GM12801 (cell line): ENCODE data around the gene MOB3B.

ENCODE experiments used
- CTCF ChIP-seq: IDR thresholded peaks from one replicate; pipeline ENCODE4 v1.5.1; 2011; ENCODE audit warnings: control low read depth; ENCODE audit not compliant: insufficient read length; ENCODE audit errors: extremely low read depth

Gene MOB3B

GRCh38 chr9:27382975-27383374 lies 146.6 kb downstream of the MOB3B start:
- TF ChIP-seq CTCF: no peak

- no peak for TF ChIP-seq CTCF
Observed at GRCh38 chr9:27382308-27382707, 147.3 kb downstream of the MOB3B start.

DNA sequence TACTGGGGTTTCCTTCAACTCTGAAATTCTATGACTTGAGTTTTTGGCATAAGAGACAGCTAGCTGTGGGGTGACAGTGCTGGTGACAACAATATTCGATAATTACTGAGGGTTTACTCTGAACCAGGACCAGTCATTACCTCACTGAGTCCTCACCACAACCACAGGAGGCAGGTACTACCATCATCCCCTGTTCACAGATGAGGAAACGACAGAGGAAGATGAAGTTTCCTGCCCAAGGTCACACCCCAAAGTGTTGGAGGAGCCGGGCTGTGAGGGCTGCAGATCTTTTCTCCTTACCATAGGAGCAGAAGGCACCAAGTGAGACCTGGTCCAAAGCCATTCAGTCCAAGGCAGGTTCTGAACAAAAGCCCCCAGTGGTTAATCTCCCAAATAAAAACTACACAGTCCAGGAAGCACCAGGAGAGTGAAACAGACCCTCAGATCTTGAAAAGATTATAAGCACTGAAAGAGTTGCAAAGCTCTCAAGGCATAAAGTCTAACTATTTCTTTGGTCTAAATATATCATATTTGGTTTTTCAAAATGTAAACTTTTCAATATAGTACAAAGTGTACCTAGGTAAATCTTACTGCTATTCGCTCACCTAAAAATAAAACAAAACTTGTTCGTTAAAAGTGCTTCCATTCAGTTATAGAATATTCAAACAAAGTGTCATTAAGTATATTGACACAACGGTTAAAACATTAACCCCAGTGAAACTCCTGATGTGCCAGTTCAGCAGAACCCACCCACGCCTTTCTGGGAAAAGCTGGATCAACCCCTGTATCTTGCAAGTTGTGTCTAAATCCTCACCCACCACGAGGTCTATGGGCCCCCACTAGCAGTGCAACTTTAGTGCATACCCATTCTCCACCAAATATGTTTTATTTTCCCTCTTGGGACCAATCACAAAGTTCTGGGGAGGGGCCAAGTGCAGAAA lies 150.0 kb downstream of the MOB3B start:
- no peak for TF ChIP-seq CTCF

DNA sequence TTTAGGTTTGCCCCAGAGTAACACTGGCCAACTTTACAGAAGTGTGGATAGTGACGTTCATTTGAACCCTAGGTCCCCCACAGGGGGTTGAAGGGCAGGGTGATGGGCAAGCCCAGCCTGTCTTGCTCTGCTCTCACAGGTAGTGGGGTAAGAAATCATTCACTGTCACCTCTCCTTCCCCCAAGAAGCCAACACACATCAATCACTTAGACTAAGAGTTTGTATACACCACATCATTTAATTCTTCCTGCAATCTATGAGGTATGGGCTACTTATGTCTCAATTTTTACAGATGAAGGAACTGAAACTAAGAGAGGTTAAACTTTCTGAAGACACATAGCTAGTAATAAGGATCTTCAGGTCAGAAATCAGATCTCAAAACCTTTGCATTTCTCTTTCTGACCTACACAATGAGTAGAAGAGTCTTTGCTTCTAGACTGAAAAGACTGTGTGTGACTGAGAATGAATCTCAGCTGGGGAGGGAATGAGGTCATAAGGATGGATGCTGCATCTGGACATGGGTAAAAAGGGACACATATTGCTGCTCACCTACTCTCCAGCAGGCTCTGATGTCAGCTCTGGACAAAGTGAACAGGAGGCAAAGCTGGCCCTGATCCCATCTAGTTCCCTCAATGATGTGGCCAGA lies 151.7 kb downstream of the MOB3B start:
- no peak for TF ChIP-seq CTCF

DNA sequence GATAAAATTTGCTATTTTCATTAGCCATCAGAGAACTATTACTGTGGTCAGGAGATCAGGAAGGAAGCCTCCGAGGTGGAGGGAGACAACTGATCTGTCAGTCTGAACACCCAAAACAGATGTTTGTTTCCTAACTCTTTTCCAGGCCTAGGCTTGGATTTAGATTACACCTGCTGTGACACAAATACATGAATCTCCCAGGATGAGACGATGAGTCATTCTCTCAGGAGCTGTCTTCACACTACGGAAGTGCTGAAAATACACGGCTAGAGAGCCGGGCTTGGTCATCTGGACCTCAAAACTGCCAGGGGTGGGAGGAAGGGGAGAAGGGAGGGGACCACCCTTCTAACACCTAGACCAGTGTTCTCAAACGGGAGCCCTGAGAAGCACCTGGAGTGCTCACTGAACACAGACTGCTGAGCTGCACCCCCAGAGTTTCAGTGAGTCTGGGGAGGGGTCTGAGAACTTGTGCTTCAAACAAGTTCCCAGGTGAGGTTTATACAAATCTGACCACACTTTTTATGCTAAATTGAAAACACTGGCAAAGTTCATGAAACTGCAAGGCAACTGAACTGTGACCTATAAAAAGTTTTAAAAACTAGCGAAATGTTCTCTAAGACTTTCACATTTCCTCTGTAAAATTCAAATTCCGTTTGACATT lies 152.3 kb downstream of the MOB3B start:
- no peak for TF ChIP-seq CTCF

DNA sequence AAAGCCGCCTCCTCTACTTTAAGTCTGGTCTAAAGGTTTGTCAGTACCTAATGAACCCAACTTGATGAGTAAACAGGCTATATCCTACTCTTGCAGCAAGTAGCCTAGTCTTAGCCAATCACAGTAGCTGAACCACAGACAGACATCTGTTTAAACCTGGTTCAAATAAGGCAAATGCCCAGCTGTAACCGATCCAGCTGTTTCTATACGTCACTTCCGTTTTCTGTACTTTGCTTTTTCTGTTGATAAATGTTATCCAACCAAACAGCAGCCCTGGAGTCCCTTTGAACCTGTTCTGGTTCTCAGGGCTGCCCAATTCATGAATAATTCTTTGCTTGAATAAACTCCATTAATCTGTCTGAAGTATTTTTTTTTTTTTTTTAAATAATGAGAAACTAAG lies 155.8 kb downstream of the MOB3B start:
- no peak for TF ChIP-seq CTCF

DNA sequence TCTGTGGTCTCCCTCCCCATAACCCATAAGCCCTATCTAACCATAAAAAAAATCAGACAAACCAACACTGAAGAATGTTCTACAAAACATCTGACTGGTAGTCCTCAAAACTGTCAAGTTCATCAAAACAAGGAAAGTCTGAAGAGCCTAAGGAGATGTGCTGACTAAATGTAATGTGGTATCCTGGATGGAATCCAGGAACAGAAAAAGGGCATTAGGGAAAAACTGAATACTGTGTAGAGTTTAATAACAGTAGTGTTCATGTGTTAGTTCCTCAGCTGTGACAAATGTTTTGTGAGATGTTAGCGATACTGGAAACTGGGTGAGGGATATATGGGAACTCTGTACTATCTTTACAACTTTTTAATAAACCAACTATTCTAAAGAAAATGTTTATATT lies 157.0 kb downstream of the MOB3B start:
- no peak for TF ChIP-seq CTCF
